ENCODE data around the gene RPL22.

The RPL22 gene

GRCh38 chr1:6181347-6181770 is 18.0 kb downstream of the RPL22 start:
- TF ChIP-seq TAF1 (IDR thresholded peaks at IDR 0.05; ENCODE audit: borderline replicate concordance, insufficient read depth, low read length) (no peak), FOXP2 (optimal IDR thresholded peaks at IDR 0.05; ENCODE audit: borderline replicate concordance, extremely low read depth, extremely low read length, insufficient read depth) (no peak), POLR2AphosphoS5 (IDR thresholded peaks at IDR 0.05; ENCODE audit: low read depth, low read length) (no peak), SIN3A (IDR thresholded peaks at IDR 0.05; ENCODE audit: borderline replicate concordance, insufficient read depth, low read length) (no peak), REST (IDR thresholded peaks at IDR 0.05; ENCODE audit: insufficient read depth in 1 of 2, low read depth in 2 of 2, low read length in 2 of 2) (no peak)

- TF ChIP-seq REST (IDR thresholded peaks at IDR 0.05; ENCODE audit: insufficient read depth in 1 of 2, low read depth in 2 of 2, low read length in 2 of 2): no peak
- no peak for TF ChIP-seq FOXP2 (optimal IDR thresholded peaks at IDR 0.05; ENCODE audit: borderline replicate concordance, extremely low read depth, extremely low read length, insufficient read depth)
- no peak for TF ChIP-seq POLR2AphosphoS5 (IDR thresholded peaks at IDR 0.05; ENCODE audit: low read depth, low read length)
- no peak for TF ChIP-seq TAF1 (IDR thresholded peaks at IDR 0.05; ENCODE audit: borderline replicate concordance, insufficient read depth, low read length)
- TF ChIP-seq SIN3A (IDR thresholded peaks at IDR 0.05; ENCODE audit: borderline replicate concordance, insufficient read depth, low read length): no peak
Measured at GRCh38 chr1:6180707-6181311, 18.6 kb downstream of the RPL22 start.

- no peak for TF ChIP-seq POLR2AphosphoS5 (IDR thresholded peaks at IDR 0.05; ENCODE audit: low read depth, low read length)
- TF ChIP-seq REST (IDR thresholded peaks at IDR 0.05; ENCODE audit: insufficient read depth in 1 of 2, low read depth in 2 of 2, low read length in 2 of 2): no peak
- no peak for TF ChIP-seq FOXP2 (optimal IDR thresholded peaks at IDR 0.05; ENCODE audit: borderline replicate concordance, extremely low read depth, extremely low read length, insufficient read depth)
- no peak for TF ChIP-seq SIN3A (IDR thresholded peaks at IDR 0.05; ENCODE audit: borderline replicate concordance, insufficient read depth, low read length)
- TF ChIP-seq TAF1 (IDR thresholded peaks at IDR 0.05; ENCODE audit: borderline replicate concordance, insufficient read depth, low read length): no peak
Measured at GRCh38 chr1:6180268-6180706, 19.1 kb downstream of the RPL22 start, which contains the start of gene CHD5. TSS of gene CHD5 (minus strand) at chr1:6180321. CDS start at chr1:6180023, 298 bp downstream.

- no peak for TF ChIP-seq TAF1 (IDR thresholded peaks at IDR 0.05; ENCODE audit: borderline replicate concordance, insufficient read depth, low read length)
Measured at GRCh38 chr1:6179564-6180175, 19.7 kb downstream of the RPL22 start.

- no peak for TF ChIP-seq FOXP2 (optimal IDR thresholded peaks at IDR 0.05; ENCODE audit: borderline replicate concordance, extremely low read depth, extremely low read length, insufficient read depth)
- no peak for TF ChIP-seq POLR2AphosphoS5 (IDR thresholded peaks at IDR 0.05; ENCODE audit: low read depth, low read length)
- no peak for TF ChIP-seq REST (IDR thresholded peaks at IDR 0.05; ENCODE audit: insufficient read depth in 1 of 2, low read depth in 2 of 2, low read length in 2 of 2)
- no peak for TF ChIP-seq SIN3A (IDR thresholded peaks at IDR 0.05; ENCODE audit: borderline replicate concordance, insufficient read depth, low read length)
Measured at GRCh38 chr1:6178751-6179563, 20.4 kb downstream of the RPL22 start.

All from PFSK-1 (cell line).